Measurements from ENCODE around the gene USHBP1.
"Not testable (repeated sequence)": the region's sequence is repeated elsewhere in the genome, so short reads cannot be mapped to it uniquely, and the experiment has no call there.

- TF ChIP-seq CTCF (IDR thresholded peaks at IDR 0.05; ENCODE audit: borderline replicate concordance, extremely low read depth, low read length, poor library complexity, severe bottlenecking); EZH2 (IDR thresholded peaks at IDR 0.05; ENCODE audit: borderline replicate concordance, low read depth, low read length, severe bottlenecking): not testable (repeated sequence)
Observed at GRCh38 chr19:17274892-17275291, 10.3 kb upstream of the USHBP1 start.
